Measurements from ENCODE around the gene TPP1. TPM values are rescaled to one million over a fixed set of nuclear protein-coding genes. Genes with fewer than 3 reads are reported as not detected.

TPP1 gene
- total and polyA plus RNA-seq, 4 donors = 52.8 to 108 (median 86.5) TPM

DNA sequence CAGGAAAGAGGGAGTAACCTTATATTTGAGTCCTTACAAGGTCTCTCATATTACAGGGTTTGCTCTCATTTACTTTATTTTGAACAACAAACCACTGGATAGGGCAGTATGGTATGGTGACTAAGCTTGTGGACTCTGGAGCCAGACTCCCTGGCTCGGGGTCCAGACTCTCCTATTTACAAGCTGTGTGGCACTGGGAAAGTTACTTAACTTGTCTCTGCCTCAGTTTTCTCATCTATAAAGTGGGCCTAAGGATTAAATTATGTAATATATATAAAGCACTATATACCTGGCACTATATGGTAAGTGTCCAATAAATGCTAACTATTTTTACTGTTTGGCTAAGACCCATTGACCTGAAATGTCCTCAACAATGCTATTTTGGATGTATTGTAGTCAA is 38.1 kb upstream of the TPP1 start:
- H3K4me1 ChIP-seq (ENCODE audit: control insufficient read depth in 4 of 4, insufficient read depth in 4 of 4, low read length in 3 of 4) = peaks cover 0 to 10% (median 3%) of the 10 kb centered on the region in 4 donors
- WGBS = 60% methylated on average over 1 of the region's 1 CpG
- no peaks in the 10 kb centered on the region for H3K9me3 ChIP-seq (ENCODE audit: control insufficient read depth in 4 of 4, low read length in 3 of 4)
- H3K27ac ChIP-seq (ENCODE audit: low read depth in 1 of 2, low read length in 2 of 2) = no peak overlapping the region
- DNase-seq (ENCODE audit: low spot score) = no peak
- TF ChIP-seq JUND (IDR thresholded peaks at IDR 0.05) (no peak), FOXA2 (IDR thresholded peaks at IDR 0.05) (no peak)
- no peak overlapping the region for H3K9ac ChIP-seq (ENCODE audit: low read depth in 1 of 2, low read length in 2 of 2)
- no peaks in the 10 kb centered on the region for H3K36me3 ChIP-seq (ENCODE audit: control insufficient read depth in 4 of 4, insufficient read depth in 3 of 4, low read depth in 1 of 4, low read length in 3 of 4)
- no peak overlapping the region for H3K4me3 ChIP-seq (ENCODE audit: low read depth in 1 of 3, low read length in 3 of 3)
- H3K27me3 ChIP-seq (ENCODE audit: control insufficient read depth in 4 of 4, insufficient read depth in 4 of 4, low read length in 3 of 4) = no peaks in the 10 kb centered on the region

DNA sequence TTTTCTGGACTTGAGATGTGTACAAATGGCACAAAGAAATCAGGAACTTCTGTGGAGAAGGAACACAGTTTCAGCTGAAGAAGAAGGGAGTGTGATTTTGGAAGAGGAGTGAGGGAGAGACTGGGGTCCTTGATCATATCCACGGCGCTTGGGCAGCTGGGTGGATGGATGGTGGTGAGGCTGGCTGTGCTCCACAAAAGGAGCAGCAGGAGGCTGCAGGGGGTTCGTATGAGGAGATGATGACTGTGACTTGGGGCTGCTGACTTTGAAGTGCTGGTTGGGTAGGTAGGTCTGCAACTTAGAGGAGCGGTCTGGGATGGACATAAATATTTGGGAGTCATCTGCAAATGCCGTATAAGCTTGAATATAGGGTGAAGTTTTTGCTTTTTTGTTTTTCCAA is 37.7 kb upstream of the TPP1 start:
- 78% methylated on average over 5 of the region's 5 CpGs for WGBS
- H3K4me1 ChIP-seq (ENCODE audit: control insufficient read depth in 4 of 4, insufficient read depth in 4 of 4, low read length in 3 of 4) = peaks cover 0 to 10% (median 3%) of the 10 kb centered on the region in 4 donors
- no peaks in the 10 kb centered on the region for H3K36me3 ChIP-seq (ENCODE audit: control insufficient read depth in 4 of 4, insufficient read depth in 3 of 4, low read depth in 1 of 4, low read length in 3 of 4)
- H3K27me3 ChIP-seq (ENCODE audit: control insufficient read depth in 4 of 4, insufficient read depth in 4 of 4, low read length in 3 of 4) = no peaks in the 10 kb centered on the region
- H3K4me3 ChIP-seq (ENCODE audit: low read depth in 1 of 3, low read length in 3 of 3) = no peak overlapping the region
- H3K27ac ChIP-seq (ENCODE audit: low read depth in 1 of 2, low read length in 2 of 2) = no peak overlapping the region
- no peak overlapping the region for H3K9ac ChIP-seq (ENCODE audit: low read depth in 1 of 2, low read length in 2 of 2)
- H3K9me3 ChIP-seq (ENCODE audit: control insufficient read depth in 4 of 4, low read length in 3 of 4) = no peaks in the 10 kb centered on the region
- TF ChIP-seq SP1 (IDR thresholded peaks at IDR 0.05) (no peak), NR2F2 (IDR thresholded peaks at IDR 0.05) (no peak), YY1 (IDR thresholded peaks at IDR 0.05) (no peak), RAD21 (IDR thresholded peaks at IDR 0.05) (no peak), TAF1 (conservative IDR thresholded peaks at IDR 0.05) (no peak), RXRA (IDR thresholded peaks at IDR 0.05) (no peak), HNF4A (conservative IDR thresholded peaks at IDR 0.05) (no peak)
- TF ChIP-seq, protein P1, sequence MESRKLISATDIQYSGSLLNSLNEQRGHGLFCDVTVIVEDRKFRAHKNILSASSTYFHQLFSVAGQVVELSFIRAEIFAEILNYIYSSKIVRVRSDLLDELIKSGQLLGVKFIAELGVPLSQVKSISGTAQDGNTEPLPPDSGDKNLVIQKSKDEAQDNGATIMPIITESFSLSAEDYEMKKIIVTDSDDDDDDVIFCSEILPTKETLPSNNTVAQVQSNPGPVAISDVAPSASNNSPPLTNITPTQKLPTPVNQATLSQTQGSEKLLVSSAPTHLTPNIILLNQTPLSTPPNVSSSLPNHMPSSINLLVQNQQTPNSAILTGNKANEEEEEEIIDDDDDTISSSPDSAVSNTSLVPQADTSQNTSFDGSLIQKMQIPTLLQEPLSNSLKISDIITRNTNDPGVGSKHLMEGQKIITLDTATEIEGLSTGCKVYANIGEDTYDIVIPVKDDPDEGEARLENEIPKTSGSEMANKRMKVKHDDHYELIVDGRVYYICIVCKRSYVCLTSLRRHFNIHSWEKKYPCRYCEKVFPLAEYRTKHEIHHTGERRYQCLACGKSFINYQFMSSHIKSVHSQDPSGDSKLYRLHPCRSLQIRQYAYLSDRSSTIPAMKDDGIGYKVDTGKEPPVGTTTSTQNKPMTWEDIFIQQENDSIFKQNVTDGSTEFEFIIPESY (IDR thresholded peaks at IDR 0.05) = no peak
- TF ChIP-seq, protein P2, sequence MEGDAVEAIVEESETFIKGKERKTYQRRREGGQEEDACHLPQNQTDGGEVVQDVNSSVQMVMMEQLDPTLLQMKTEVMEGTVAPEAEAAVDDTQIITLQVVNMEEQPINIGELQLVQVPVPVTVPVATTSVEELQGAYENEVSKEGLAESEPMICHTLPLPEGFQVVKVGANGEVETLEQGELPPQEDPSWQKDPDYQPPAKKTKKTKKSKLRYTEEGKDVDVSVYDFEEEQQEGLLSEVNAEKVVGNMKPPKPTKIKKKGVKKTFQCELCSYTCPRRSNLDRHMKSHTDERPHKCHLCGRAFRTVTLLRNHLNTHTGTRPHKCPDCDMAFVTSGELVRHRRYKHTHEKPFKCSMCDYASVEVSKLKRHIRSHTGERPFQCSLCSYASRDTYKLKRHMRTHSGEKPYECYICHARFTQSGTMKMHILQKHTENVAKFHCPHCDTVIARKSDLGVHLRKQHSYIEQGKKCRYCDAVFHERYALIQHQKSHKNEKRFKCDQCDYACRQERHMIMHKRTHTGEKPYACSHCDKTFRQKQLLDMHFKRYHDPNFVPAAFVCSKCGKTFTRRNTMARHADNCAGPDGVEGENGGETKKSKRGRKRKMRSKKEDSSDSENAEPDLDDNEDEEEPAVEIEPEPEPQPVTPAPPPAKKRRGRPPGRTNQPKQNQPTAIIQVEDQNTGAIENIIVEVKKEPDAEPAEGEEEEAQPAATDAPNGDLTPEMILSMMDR (IDR thresholded peaks at IDR 0.05; ENCODE audit: low read depth, low read length, missing input control) = no peak
- no peak for DNase-seq (ENCODE audit: low spot score)

DNA sequence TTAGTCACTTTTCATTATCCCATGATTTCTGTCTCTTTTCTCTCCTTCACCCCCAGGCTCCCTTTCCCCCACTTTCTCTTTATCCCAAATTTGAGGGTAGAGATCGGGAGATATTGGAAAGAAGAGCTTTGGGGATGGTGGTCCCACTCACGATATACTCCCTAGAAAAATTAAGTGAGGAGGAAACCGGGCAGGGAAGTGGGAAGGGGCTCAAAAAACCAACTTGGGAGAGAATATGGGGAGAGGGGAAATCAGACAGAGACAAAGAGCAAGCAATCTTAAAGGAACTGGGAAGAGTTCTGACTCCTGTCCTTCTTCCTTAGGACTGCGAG is 37.3 kb upstream of the TPP1 start:
- peaks cover 0 to 10% (median 3%) of the 10 kb centered on the region in 4 donors for H3K4me1 ChIP-seq (ENCODE audit: control insufficient read depth in 4 of 4, insufficient read depth in 4 of 4, low read length in 3 of 4)
- H3K27ac ChIP-seq (ENCODE audit: low read depth in 1 of 2, low read length in 2 of 2) = no peak overlapping the region
- no peak for DNase-seq (ENCODE audit: low spot score)
- no peaks in the 10 kb centered on the region for H3K27me3 ChIP-seq (ENCODE audit: control insufficient read depth in 4 of 4, insufficient read depth in 4 of 4, low read length in 3 of 4)
- no peaks in the 10 kb centered on the region for H3K9me3 ChIP-seq (ENCODE audit: control insufficient read depth in 4 of 4, low read length in 3 of 4)
- H3K4me3 ChIP-seq (ENCODE audit: low read depth in 1 of 3, low read length in 3 of 3) = no peak overlapping the region
- TF ChIP-seq HNF4A (conservative IDR thresholded peaks at IDR 0.05) = no peak
- WGBS = 58% methylated on average over 4 of the region's 4 CpGs
- no peak overlapping the region for H3K9ac ChIP-seq (ENCODE audit: low read depth in 1 of 2, low read length in 2 of 2)
- H3K36me3 ChIP-seq (ENCODE audit: control insufficient read depth in 4 of 4, insufficient read depth in 3 of 4, low read depth in 1 of 4, low read length in 3 of 4) = no peaks in the 10 kb centered on the region

Data from liver (tissue), 9 donors.